Measurements from ENCODE around the gene OR52M1.
A peak's percentile ranks its signal among the peaks of the same experiment; 100 is the strongest.
"Not testable (repeated sequence)": the region's sequence is repeated elsewhere in the genome, so short reads cannot be mapped to it uniquely, and the experiment has no call there.

OR52M1 gene

GRCh38 chr11:4514196-4514595 is 30.8 kb upstream of the OR52M1 start:
- no peak overlapping the region for H3K4me3 ChIP-seq (replicated peaks in 1 of 2; ENCODE audit: low read depth in 2 of 2, low read length in 2 of 2)
- no peak for DNase-seq (ENCODE audit: low read depth in 2 of 2)
- no peak for TF ChIP-seq CTCF (IDR thresholded peaks at IDR 0.05; ENCODE audit: low read depth, low read length)

- DNase-seq (ENCODE audit: low read depth in 2 of 2): no peak
- no peak for TF ChIP-seq CTCF (IDR thresholded peaks at IDR 0.05; ENCODE audit: low read depth, low read length)
- H3K4me3 ChIP-seq (replicated peaks in 1 of 2; ENCODE audit: low read depth in 2 of 2, low read length in 2 of 2): no peak overlapping the region
Observed at GRCh38 chr11:4522339-4522738, 22.7 kb upstream of the OR52M1 start.

GRCh38 chr11:4522752-4523151 is 22.2 kb upstream of the OR52M1 start:
- no peak for DNase-seq (ENCODE audit: low read depth in 2 of 2)
- TF ChIP-seq CTCF (IDR thresholded peaks at IDR 0.05; ENCODE audit: low read depth, low read length): no peak
- H3K4me3 ChIP-seq (replicated peaks in 1 of 2; ENCODE audit: low read depth in 2 of 2, low read length in 2 of 2): no peak overlapping the region

GRCh38 chr11:4523666-4524065 is 21.3 kb upstream of the OR52M1 start:
- H3K4me3 ChIP-seq (replicated peaks in 1 of 2; ENCODE audit: low read depth in 2 of 2, low read length in 2 of 2): no peak overlapping the region
- DNase-seq (ENCODE audit: low read depth in 2 of 2): peak in 1 of 2 donors; percentile 7
- no peak for TF ChIP-seq CTCF (IDR thresholded peaks at IDR 0.05; ENCODE audit: low read depth, low read length)

- no peak for TF ChIP-seq CTCF (IDR thresholded peaks at IDR 0.05; ENCODE audit: low read depth, low read length)
- no peak overlapping the region for H3K4me3 ChIP-seq (replicated peaks in 1 of 2; ENCODE audit: low read depth in 2 of 2, low read length in 2 of 2)
- DNase-seq (ENCODE audit: low read depth in 2 of 2): no peak
Observed at GRCh38 chr11:4527926-4528325, 17.1 kb upstream of the OR52M1 start.

GRCh38 chr11:4531686-4532085 is 13.3 kb upstream of the OR52M1 start:
- H3K4me3 ChIP-seq (replicated peaks in 1 of 2; ENCODE audit: low read depth in 2 of 2, low read length in 2 of 2); DNase-seq (ENCODE audit: low read depth in 2 of 2): not testable (repeated sequence)

GRCh38 chr11:4539603-4540219 is 5.3 kb upstream of the OR52M1 start:
- no peak overlapping the region for H3K4me3 ChIP-seq (replicated peaks in 1 of 2; ENCODE audit: low read depth in 2 of 2, low read length in 2 of 2)
- DNase-seq (ENCODE audit: low read depth in 2 of 2): peak; percentile 47 to 55
- TF ChIP-seq CTCF (IDR thresholded peaks at IDR 0.05; ENCODE audit: low read depth, low read length): peak; percentile 73
